Stomach smooth muscle (tissue), 2 donors: ENCODE results near the gene SRSF3.

Source experiments
- H3K27ac ChIP-seq: one replicate; pipeline ENCODE4 v1.7.0; 2013; ENCODE audit warnings: mild to moderate bottlenecking, low read length, inconsistent platforms
- H3K27me3 ChIP-seq, 2 donors: one replicate each; pipeline ENCODE4 v1.7.0; 2013; ENCODE audit warnings: low read length in 2 of 2; ENCODE audit not compliant: insufficient read depth in 2 of 2, control insufficient read depth in 1 of 2
- H3K36me3 ChIP-seq, 2 donors: one replicate each; pipeline ENCODE4 v1.7.0; 2013; ENCODE audit warnings: low read length in 2 of 2; ENCODE audit not compliant: control insufficient read depth in 2 of 2, insufficient read depth in 2 of 2
- H3K4me1 ChIP-seq: one replicate; pipeline ENCODE4 v1.7.0; 2013; ENCODE audit warnings: low read length; ENCODE audit not compliant: control insufficient read depth, insufficient read depth
- H3K4me3 ChIP-seq, 2 donors: one replicate each; pipeline ENCODE4 v1.7.0; 2013; ENCODE audit warnings: low read length in 2 of 2
- H3K9ac ChIP-seq, 2 donors: one replicate each; pipeline ENCODE4 v1.7.0; 2013; ENCODE audit warnings: low read length in 2 of 2, mild to moderate bottlenecking in 1 of 2
- H3K9me3 ChIP-seq, 2 donors: one replicate each; pipeline ENCODE4 v1.7.0; 2013; ENCODE audit warnings: low read length in 2 of 2; ENCODE audit not compliant: control insufficient read depth in 2 of 2
- donor health status: healthy.
- donor health status: Pancreatic carcinoma.

SRSF3 gene

DNA sequence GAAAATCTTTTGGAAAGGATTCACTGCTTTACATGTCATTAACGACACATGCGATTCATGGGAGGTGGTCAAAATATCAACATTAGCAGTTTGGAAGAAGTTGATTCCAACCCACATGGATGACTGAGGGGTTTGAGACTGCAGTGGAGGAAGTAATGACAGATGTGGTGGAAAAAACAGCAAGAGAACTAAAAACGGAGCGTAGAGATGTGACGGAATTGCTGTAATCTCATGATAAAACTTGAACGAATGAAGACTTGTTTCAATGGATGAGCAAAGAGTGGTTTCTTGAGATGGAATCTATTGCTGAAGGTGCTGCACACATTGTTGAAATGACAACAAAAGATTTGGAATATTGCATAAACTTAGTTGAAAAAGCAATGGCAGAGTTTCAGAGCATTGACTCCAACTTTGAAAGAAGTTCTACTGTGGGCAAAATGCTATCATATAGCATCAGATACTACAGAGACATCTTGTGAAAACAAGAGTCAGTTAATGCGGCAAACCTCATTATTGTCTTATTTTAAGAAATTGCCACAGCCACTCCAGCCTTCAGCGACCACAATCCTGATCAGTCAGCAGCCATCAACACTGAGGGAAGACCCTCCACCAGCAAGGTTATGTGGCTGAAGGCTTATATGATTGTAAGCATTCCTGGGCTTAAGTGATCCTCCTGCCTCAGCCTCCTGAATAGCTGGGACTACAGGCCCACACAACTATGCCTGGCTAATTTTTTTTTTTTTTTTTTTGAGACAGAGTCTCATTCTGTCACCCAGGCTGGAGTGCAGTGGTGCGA lies 19.2 kb downstream of the SRSF3 start:
- no peak overlapping the region for H3K4me3 ChIP-seq
- H3K9me3 ChIP-seq = no peaks in the 10 kb centered on the region
- peaks cover 18 to 24% of the 10 kb centered on the region in 2 donors for H3K36me3 ChIP-seq
- peaks cover 12% of the 10 kb centered on the region for H3K4me1 ChIP-seq
- no peaks in the 10 kb centered on the region for H3K27me3 ChIP-seq
- no peak overlapping the region for H3K27ac ChIP-seq
- H3K9ac ChIP-seq = no peak overlapping the region

DNA sequence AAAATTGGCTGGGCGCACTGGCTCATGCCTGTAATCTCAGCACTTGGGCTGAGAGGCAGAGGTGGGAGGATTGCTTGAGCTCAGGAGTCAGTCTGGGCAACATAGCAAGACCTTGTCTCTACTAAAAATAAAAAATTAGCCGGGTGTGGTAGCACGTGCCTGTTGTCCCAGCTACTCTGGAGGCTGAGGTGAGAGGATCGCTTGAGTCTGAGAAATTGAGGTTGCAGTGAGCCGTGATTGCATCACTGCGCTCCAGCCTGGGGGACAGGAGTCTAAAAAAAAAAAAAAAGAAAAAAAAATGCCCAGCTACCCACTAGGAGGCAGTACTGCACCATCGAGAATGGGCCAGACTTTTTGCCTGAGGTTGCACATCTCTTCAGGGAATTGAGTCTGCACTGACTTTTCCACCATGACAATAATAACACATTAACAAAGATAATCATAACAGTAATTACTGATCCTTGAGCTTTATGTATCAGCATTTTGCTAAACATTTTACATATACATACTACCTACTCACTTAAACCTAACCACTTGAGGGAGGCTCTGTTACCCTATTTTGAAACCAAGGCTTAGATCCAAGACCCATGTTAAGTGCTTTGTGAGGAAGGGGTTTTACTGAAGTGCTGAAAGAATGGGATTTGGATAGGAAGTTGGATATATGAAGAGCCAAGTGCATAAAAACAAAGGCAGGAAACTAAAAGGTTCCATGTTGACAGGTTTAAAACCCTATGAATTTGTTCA lies 21.0 kb downstream of the SRSF3 start:
- H3K4me3 ChIP-seq = no peak overlapping the region
- H3K27ac ChIP-seq = no peak overlapping the region
- no peaks in the 10 kb centered on the region for H3K9me3 ChIP-seq
- H3K27me3 ChIP-seq = no peaks in the 10 kb centered on the region
- no peak overlapping the region for H3K9ac ChIP-seq
- H3K36me3 ChIP-seq = peaks cover 12 to 15% of the 10 kb centered on the region in 2 donors
- peaks cover 7% of the 10 kb centered on the region for H3K4me1 ChIP-seq

DNA sequence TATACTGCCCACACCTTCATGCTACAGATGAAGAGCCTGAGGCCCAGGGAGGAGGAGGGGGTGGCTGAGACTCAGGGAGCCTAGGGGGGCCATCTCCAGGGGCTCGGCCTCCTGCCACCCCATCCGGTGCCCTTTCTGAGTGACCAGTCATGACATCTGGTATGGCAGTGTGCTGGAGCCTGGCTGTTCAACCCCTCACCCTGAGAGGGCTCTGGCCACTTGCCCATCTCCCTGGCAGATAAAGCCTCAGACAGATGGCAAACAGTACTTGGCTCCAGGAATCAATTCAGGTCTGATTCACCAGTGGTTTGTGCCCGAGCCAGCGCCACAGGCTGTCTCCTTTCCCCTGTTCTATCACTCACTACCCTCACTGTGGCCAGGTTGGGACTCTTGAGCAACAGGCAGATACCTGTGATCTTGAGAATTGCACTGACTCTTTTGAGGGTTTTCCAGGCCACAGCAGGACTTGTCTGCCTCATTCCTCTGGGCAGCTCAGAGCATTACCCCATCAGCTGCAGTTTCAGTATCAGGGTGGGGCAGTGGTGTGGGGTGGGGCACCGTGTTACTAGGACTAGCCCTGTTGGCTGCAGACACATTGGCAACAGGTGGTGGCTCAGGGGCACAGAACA lies 22.8 kb downstream of the SRSF3 start:
- Histone ChIP-seq H3K27ac (no peak overlapping the region), H3K4me3 (no peak overlapping the region), H3K9me3 (no peaks in the 10 kb centered on the region), H3K36me3 (peaks cover 7% of the 10 kb centered on the region in 2 donors), H3K27me3 (no peaks in the 10 kb centered on the region), H3K9ac (no peak overlapping the region), H3K4me1 (peaks cover 7% of the 10 kb centered on the region)

DNA sequence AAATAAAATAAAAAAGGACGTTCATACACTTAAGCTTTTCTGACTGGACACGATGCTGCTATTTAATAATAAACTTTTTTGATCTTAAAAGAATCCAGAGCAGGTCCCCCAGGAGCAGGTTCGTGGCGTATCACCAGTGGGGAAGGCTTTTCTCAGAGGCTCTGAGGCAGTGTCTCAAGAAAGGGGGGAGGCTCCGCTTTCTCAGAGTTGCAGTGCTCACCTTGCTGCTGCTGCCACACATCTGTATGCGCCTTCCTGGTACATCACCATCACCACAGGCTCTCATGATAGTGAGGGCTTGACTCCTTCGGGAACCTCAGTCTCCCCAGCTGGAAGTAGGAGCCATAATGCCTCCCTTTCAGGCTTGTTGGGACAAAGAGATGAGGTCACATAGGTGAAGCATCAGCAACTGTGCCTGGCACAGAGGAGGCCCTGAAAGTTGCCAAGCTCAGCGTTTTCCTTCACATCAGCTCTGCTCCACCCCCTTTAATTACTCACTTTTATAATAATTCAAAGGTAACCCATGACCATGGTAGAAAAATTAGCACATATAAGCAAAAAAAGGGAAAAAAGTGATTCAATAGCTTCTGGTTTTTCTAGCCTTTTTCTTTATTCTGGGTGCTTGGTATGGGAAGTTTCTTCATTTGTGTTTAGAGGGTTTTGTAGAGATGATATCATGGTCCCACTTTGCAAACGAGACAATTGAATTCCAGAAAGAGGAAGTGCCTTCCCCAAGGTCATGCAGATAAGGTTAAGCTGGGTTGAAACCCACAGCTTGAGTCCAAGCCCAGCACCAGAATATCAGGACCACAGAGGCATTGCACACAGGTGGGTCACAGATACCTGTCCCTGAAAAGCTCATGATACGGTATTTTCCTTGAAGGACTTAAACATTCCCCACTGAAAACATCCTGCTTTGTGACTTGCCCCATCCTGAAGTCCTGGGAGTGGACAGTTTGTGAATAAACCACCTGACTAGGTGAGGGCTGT lies 24.5 kb downstream of the SRSF3 start:
- peaks cover 0 to 3% of the 10 kb centered on the region in 2 donors for H3K36me3 ChIP-seq
- H3K9me3 ChIP-seq = no peaks in the 10 kb centered on the region
- H3K9ac ChIP-seq = no peak overlapping the region
- H3K4me1 ChIP-seq = peaks cover 17% of the 10 kb centered on the region
- H3K27ac ChIP-seq = no peak overlapping the region
- no peaks in the 10 kb centered on the region for H3K27me3 ChIP-seq
- no peak overlapping the region for H3K4me3 ChIP-seq

DNA sequence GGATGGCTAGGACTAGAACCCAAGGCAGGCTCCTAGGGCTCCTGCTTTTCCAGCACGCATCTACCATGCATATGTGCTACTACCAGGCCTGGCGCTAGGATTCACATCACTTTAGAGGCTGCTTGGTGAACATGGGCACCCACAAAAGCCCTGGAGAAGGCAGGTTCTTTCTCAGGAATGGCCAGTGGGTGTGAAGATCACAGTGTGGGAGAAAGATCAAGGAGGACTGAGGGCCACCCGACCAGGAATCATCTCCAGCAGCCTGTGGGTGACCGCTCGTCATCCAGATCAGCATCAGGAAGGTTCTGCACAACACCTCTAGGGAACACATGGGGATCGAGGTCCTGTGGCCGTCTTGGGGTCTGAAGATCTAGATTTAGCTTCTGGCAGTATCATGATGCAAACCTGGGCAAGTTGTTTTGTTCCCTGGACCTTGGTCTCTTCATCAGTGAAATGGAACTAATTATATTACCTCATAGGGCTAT lies 27.3 kb downstream of the SRSF3 start:
- H3K4me1 ChIP-seq = peaks cover 28% of the 10 kb centered on the region
- no peaks in the 10 kb centered on the region for H3K27me3 ChIP-seq
- H3K4me3 ChIP-seq = no peak overlapping the region
- H3K27ac ChIP-seq = no peak overlapping the region
- H3K9me3 ChIP-seq = no peaks in the 10 kb centered on the region
- H3K36me3 ChIP-seq = peaks cover 0 to 3% of the 10 kb centered on the region in 2 donors
- H3K9ac ChIP-seq = no peak overlapping the region

DNA sequence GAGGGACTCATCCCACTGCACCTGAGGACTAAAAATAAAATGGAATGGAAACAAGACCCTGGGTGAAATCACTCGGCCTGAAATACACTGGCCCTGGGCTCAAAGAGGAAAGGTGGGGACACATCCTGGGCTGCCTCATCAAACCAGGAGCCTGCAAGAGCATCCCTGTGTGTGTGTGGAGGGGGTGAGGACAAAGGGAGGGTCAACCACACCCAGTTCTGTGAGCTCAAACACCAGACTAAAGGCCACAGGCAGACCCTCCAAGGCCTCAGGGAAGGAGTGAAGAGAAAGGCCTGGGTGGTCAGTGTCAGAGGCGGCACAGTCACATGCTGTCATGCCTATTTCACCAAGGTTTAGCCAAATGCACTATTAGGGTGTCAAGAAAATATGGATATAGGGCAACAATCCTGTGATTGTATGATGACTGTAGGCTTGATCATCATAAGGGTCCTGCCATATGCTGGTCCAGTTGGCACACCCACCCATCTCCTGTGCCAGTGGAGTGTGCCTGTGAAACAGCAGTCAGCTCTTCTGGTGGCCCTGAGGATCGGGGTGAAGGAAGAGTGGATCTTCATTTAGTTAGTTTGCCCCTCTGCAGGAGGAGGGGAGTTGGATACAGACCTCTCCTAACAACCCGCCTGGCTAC lies 28.9 kb downstream of the SRSF3 start:
- no peak overlapping the region for H3K27ac ChIP-seq
- peaks cover 25% of the 10 kb centered on the region for H3K4me1 ChIP-seq
- H3K9ac ChIP-seq = no peak overlapping the region
- H3K27me3 ChIP-seq = no peaks in the 10 kb centered on the region
- peaks cover 0 to 3% of the 10 kb centered on the region in 2 donors for H3K36me3 ChIP-seq
- no peak overlapping the region for H3K4me3 ChIP-seq
- no peaks in the 10 kb centered on the region for H3K9me3 ChIP-seq

DNA sequence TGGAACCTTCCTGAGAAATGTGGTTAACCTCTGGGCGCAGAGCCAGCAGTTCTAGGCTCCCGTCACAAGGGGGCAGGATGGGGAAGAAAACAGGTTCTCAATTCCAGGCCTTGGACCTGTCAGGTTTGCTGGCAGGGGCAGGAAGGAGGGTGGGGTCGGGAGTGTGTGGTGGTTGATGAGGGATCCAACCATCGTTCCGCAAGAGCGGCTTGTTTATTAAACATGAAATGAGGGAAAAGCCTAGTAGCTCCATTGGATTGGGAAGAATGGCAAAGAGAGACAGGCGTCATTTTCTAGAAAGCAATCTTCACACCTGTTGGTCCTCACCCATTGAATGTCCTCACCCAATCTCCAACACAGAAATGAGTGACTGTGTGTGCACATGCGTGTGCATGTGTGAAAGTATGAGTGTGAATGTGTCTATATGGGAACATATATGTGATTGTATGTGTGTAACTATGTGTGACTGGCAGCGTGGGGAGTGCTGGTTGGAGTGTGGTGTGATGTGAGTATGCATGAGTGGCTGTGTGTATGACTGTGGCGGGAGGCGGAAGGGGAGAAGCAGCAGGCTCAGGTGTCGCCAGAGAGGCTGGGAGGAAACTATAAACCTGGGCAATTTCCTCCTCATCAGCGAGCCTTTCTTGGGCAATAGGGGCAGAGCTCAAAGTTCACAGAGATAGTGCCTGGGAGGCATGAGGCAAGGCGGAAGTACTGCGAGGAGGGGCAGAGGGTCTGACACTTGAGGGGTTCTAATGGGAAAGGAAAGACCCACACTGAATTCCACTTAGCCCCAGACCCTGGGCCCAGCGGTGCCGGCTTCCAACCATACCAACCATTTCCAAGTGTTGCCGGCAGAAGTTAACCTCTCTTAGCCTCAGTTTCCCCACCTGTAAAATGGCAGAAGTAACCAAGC lies 29.6 kb downstream of the SRSF3 start:
- no peak overlapping the region for H3K9ac ChIP-seq
- no peak overlapping the region for H3K27ac ChIP-seq
- peaks cover 25% of the 10 kb centered on the region for H3K4me1 ChIP-seq
- H3K27me3 ChIP-seq = no peaks in the 10 kb centered on the region
- H3K36me3 ChIP-seq = peaks cover 0 to 1% of the 10 kb centered on the region in 2 donors
- H3K4me3 ChIP-seq = no peak overlapping the region
- no peaks in the 10 kb centered on the region for H3K9me3 ChIP-seq

DNA sequence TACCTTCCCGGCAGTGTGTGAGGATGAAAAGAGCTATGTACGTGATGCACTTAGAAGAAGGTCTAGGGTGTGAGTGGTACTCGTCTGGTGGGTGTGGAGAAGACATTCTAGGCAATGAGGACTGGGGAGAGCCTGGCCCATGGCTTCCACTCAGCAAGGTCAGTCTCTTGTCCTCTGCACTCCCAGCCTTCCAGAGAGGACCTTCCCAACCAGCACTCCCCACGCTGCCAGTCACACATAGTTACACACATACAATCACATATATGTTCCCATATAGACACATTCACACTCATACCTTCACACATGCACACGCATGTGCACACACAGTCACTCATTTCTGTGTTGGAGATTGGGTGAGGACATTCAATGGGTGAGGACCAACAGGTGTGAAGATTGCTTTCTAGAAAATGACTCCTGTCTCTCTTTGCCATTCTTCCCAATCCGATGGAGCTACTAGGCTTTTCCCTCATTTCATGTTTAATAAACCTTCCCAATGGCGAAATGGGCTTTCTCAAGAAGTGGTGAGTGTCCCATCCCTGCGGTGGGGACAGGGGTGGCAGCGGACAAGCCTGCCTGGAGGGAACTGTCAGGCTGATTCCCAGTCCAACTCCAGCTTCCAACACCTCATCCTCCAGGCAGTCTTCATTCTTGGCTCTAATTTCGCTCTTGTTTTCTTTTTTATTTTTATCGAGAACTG lies 30.4 kb downstream of the SRSF3 start:
- Histone ChIP-seq H3K36me3 (no peaks in the 10 kb centered on the region), H3K4me3 (no peak overlapping the region), H3K27me3 (no peaks in the 10 kb centered on the region), H3K4me1 (peaks cover 28% of the 10 kb centered on the region), H3K9ac (no peak overlapping the region), H3K9me3 (no peaks in the 10 kb centered on the region), H3K27ac (no peak overlapping the region)
